Measurements from ENCODE around the gene SLC25A17.
"Not testable (repeated sequence)": the region's sequence is repeated elsewhere in the genome, so short reads cannot be mapped to it uniquely, and the experiment has no call there.

The SLC25A17 gene

DNA sequence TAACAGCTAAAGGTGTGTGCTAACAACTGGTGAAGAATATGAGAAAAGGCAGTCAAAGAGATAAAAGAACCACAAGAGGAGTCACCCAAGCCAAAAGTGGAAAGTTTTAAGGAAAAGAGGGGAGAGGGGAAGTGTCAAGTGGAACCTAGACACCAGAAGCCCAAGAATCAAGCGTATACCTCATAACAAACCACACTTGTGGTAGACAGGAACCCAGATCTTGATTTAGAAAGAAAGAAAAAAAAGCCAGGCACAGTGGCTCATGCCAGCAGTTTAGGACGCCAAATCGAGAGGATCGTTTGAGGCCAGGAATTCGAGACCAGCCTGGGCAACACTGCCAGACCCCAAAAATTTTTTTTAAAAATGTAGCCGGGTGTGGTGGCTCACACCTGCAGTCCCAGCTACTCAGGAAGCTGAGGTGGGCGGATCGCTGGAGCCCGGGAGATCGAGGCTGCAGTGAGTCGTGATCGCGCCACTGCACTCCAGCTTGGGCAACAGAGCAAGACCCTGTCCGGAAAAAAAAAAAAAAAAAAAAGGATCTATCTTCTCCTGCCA, 877 bp downstream of the SLC25A17 start:
- DNase-seq: no peak

DNA sequence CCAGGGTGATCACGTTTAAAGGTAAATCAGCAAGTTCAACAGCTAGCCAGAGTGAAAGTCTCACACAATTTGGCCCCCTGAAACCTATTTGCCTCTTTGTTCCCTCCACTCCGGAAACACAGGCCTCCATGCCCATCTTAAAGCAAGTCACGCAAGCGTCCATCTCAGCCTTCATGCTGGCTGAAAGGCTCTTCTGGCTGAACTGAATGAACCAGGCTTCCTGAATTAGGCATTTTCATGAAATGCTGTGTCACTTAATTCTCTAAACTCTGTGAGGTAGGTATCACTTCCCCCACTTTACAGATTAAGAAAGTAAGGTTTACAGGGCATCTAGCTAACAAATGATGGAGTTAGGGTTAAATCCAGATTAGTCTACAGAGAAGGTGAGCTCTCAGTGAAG, 1.4 kb downstream of the SLC25A17 start:
- no peak for DNase-seq

DNA sequence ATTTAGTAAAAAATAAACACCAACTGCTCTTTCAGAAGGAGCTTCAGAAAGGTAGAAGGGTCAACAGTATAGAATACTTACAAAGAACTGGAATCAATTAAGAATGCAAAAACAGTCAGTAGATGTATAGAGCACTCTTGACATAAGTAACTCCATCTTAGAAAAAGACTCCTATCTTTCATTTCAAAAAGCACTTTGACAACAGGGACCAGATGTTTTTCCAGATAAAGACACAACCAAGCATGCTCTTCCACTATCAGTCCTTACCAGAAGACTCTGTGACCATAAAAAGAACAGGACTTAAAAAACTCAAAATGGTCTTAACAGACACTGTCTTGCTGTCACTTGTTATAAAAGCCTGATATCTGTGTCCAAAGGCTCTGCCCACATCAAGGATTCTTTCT, 5.2 kb downstream of the SLC25A17 start:
- no peak for DNase-seq

DNA sequence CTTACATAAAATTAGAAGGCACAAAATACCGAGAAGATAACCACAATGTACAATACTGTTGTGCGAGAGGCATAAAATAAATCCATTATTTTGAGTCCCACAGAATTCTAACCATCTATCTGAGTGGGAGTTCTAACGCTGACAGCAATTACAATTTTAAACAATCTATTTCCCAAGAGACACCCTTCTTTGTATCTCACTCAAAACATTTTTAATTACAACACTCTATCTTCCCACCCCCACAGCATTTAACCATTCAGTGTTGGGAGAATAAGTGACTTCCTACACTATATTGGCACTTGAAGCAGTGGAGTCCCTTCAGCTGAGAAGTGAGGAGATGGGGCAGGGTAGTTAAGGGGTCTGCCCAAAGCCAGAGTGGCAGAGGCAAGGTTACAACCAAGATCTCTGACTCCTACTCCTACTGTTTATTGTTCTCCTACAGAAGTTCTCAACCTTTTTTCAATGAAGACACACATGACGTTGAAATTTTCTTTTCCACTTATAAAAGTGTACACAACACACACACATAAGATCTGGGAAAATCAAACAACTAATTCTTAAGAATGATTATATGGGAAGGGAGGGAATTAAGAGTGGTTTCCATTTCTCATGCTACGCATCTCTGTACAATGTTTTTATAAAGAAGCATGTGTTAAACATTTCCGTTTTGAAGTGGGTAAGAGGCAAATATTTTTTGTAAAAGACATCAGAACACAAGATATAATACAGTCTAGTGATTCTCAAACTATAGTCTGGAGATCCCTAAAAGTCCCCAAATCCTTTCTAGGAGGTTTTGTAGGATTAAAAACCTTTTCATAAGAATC, 10.9 kb downstream of the SLC25A17 start:
- no peak for DNase-seq

DNA sequence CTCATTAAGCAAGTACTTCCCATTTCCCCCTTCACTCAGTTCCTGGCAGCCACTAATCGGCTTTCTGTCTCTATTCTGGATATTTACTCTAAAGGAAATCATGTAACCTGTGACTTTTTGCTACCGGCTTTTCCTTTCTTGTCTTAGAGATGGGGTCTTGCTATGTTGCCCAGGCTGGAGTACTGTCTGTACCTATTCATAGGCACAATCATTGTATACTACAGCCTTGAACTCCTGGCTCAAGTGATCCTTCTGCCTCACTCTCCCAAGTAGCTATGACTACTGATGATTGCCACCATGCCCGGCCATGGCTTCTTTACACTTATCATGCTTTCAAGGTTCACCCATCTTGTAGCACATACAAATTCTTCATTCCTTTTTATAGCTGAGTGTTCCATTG, 12.4 kb downstream of the SLC25A17 start:
- no peak for DNase-seq

DNA sequence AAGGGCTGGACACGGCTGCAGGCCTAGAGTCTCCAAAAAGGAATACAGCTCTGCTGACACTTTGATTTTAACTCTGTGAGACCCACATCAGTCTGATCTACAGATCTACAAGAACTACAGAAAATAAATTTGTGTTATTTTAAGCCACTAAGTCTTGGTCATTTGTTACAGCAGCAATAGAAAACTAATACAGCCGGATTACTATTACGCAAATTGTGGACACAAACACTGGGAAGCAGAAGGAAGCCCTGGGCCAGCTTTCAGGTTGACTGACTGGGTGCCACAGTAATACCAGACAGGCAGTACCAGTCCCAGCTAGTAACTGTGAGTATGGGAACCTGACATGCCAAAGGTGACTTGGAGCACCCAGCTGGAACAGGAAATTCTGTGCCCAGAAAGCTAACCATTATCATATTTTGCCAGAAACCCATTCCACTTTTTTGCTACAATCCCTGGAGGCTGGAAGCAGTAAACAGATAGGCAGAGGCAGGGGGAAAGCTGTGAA, 13.4 kb downstream of the SLC25A17 start:
- no peak for DNase-seq

DNA sequence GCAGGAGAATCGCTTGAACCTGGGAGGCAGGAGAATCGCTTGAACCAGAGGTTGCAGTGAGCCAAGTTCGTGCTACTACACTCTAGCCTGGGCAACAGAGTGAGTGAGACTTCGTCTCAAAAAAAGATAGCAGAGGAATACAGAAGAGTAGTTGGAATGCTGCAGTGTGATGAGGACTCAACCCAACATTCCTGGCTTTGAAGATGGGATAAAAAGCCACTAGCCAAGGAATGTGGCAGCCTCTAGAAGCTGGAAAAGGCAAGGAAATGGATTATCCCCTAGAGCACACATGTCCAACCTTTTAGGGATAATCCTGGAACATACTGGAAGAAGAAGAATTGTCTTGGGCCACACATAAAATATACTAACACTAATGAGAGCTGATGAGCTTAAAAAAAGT, 13.9 kb downstream of the SLC25A17 start:
- DNase-seq: peak; percentile 18

DNA sequence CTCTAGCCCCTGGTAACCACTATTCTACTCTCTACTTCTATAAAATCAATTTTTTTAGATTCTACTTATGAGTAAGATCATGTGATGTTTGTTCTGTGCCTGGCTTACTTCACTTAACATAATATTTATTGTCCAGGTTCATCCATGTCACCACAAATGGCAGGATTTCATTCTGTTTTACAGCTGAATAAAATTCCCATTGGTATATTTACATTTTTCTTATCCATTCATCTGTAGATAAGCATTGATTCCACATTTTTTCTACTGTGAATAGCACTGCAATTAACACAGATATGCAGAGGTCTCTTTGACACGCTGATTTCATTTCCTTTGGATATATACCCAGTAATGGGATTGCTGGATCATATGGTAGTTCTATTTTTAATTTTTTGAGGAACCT, 15.8 kb downstream of the SLC25A17 start:
- DNase-seq: no peak

DNA sequence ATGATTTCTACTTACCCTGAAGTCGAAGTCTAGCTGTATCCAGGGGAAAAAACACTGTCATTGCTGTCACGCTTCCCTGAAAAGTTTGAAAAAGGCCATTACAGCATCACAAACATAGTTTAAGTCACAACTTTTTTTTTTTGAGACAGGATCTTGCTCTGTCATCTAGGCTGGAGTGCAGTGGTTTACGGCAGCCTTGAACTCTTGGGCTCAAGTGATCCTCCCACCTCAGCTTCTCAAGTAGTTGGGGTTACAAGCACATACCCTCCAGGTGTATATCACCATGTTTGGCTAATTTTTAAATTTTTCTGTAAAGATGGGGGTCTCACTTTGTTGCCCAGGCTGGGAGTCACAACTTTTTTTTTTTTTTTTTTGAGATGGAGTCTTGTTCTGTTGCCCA, 20.1 kb downstream of the SLC25A17 start:
- DNase-seq: no peak

DNA sequence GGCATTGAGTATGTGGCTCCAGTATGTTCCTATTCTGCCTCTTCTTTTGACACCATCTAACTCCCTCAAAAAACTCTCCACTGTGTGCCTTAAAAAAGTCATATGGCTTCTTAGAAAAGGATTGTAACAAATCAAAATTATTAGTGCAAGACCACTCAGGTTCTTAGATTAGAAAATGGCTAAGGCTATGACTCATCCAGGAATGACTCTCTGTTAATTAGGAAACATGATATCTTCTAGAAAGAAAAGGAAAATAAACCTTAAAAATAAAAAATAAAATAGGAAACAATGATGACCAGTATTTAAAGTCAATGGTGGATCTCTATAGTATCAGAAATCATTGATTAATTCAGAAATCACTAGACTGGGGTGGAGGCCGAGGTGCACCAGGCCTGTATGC, 21.7 kb downstream of the SLC25A17 start:
- peak; percentile 9 for DNase-seq

DNA sequence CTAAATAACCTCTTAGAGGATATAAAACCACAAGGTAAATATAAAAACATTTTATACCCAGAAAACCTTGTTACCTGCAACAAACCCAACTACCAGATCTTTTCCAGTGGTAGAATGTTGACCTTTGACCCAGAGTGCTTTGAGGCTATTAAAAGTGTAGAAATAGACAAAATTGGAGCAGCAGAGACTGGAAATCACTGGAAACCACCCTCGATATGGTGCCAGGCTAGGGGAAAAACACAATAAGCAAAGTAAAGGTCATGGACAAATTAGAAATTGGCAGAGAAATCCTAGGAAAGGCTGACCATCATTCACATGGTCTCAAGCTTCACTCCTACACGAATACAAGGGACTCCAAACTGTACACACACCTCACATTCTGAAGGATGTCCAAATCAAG, 26.7 kb downstream of the SLC25A17 start:
- DNase-seq: no peak

DNA sequence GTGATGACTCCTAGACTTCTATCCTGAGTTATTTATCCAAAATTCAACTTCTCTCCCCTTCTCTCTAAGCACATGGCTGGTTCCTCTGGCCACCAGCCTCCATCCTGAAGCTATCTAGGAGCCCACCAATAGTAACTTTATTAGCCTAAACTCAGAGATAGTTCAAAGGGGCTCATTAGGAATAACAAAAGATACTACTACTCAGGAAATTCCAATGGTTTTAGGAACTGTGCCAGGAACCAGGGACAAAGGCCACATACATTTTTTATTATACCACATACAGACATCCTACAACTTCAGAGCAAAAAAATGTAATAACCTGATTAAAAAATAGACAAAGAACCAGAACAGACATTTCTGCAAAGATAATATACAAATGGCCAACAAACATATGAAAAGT, 27.9 kb downstream of the SLC25A17 start:
- peak; percentile 63 for DNase-seq

DNA sequence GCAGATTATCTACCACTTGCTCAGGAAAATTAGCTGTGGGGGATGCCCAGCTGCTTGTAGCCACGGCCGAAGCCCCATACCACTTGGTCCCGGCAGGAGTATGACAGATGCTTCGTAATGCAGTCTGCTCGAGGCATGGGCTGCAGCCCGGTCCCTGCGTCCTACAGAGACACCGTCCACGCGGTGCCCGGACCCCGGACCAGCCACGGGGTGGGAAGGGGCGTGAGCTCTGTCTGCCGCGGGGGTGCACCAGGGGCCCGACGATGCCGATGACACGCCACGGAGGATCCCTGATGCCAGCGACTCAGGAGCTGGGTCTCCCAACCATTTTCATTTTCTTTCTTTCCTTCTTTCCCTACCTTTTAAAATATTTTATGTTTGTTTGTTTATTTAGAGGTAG, 30.0 kb downstream of the SLC25A17 start:
- DNase-seq: no peak

DNA sequence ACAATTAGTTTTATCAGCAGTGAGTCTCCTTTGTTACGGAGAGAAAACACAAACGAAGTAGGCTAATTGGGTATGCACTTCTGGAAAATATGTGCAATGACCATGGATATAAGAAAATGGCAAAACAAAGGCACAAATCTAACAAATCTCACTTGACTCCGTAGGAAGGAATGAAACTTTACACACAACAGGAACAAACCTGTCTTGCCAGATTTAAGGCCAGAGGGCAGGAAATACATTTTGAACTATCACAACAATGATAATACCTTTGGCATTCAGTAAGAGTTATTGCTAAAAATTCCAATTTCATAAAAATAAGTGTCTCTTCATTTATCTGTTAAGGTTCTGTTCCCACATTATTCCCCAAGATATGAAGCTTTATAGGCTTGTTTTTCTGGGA, 36.6 kb downstream of the SLC25A17 start:
- DNase-seq: no peak

DNA sequence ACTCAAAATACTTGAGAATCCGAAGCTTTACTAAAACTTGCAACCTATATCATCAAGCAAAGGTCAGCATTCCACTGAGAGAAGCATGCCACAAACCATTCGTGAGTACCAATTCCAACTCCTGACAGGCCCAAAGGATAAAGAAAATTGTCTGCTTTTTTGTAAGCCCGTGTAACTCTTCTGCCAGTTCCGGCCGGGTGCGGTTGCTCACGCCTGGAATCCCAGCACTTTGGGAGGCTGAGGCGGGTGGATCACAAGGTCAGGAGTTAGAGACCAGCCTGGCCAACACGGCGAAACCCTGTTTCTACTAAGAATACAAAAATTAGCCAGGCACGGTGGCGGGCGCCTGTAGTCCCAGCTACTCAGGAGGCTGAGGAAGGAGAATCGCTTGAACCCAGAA, 37.4 kb downstream of the SLC25A17 start:
- not testable (repeated sequence) for DNase-seq

DNA sequence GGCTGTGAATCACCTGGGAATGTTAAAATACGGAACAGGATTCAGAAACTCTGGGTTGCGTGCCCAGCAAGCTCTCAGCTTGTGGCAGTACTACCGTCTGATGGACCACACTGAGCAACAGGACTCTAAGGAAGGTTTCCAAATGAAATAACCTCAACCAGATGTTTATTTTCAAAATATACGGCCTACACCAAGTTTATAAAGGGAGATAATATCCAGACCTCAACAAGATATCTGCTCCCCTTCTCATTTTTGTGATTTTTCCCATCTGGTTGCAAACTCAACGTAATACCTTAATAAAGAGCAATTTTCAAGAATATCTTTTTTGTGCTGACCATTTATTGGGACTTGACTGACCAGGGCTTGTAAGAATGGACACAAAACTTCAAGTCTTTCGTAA, 49.4 kb downstream of the SLC25A17 start:
- no peak for DNase-seq

DNA sequence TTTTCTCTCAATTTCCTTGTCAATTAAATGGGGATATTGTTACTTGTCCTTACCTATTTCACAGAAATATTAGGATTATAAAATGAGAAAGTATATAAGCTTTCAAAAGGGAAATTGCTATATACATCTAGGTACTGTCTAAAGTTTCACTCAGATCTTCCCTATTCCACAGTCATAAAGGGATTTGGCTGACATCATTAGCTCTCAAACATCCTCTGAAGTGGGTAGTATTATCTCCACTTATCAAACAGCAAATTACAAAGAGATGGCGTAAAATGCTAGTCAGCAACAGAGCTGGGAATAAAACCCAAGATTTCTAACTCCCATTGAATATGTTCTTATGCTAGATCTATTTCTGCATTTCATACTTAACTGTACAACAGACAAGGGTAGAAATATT, 50.9 kb downstream of the SLC25A17 start:
- DNase-seq: no peak

DNA sequence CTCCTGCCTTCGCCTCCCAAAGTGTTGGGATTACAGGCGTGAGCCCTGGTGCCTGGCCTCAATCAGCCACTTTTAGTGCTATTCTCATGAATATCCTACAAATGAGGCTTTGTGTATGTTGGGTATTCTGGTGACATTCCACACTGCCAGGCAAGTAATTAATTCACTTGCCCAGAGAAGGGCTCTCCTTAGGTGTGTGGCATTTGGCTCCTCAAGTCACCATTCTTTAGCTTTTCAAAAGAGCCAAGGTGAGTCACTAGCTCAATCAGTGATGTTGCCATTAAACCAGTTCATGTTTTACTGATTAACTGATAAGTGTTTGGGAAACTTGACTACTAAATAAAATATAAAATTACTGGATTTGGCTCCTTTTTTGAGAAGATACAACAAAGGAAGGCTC, 52.2 kb downstream of the SLC25A17 start:
- no peak for DNase-seq

DNA sequence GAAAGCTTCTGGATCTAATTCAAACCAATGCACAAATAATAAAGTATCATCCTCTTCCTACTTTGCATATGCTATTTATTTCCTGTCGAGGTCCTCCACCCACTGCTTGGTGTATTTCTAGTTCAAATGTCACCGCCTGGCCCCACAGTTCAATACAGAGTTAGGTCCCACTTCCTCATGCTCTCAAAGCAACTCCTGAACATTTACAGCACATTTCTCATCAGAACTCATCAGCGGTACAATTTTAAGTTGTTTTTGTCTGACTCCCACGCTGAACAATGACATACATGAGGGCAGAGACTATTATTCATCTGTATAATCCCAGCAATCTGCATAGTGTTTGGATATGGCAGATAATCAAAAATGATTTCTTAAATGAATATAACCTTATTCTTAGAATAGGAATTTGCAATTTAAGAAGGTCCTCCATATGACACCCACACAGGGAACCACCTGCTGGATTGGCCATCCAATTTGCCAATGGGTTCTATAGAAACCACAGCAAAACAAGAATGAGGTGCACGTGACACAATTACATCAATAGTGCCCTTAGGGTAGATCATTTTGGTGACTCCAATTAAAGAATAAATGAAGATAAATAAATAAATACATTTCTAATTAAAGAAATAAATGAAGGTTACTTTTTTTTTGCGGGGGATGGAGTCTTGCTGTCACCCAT, 54.2 kb downstream of the SLC25A17 start:
- DNase-seq: no peak

DNA sequence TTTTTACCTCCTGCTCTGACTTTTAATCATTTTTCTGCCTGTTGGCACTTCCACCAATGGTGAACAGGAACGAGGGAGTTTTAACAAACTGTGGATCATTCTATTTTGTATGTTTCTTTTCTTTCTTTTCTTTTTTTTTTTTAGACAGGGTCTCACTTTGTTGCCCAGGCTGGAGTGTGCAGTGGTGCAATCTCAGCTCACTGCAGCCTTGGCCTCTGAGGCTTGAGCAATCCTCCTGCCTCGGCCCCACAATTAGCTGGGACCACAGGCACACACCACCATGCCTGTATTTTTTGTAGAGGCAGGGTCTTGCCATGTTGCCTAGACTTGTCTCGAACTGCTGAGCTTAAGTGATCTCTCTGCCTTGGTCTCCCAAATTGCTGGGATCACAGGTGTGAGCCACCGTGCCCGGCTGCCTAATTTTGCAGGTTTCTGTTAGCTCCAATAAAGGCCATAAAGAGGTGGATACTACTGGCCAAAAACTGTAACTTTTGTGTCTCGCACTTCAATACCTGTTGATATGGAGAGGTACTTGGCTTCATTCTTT, 59.8 kb downstream of the SLC25A17 start:
- no peak for DNase-seq

DNA sequence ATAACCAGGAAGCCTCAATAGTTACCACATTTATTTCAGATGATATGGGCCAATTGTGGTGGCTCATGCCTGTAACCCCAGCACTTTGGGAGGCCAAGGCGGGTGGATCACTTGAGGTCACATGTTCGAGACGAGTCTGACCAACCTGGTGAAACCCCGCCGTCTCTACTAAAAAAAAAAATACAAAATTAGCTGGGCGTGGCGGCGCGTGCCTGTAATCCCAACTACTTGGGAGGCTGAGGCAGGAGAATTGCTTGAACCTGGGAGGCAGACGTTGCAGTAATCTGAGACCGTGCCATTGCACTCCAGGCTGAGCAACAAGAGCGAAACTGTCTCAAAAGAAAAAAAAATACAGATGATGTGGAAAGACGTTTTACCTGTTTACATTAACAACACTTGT, 60.3 kb downstream of the SLC25A17 start:
- not testable (repeated sequence) for DNase-seq

DNA sequence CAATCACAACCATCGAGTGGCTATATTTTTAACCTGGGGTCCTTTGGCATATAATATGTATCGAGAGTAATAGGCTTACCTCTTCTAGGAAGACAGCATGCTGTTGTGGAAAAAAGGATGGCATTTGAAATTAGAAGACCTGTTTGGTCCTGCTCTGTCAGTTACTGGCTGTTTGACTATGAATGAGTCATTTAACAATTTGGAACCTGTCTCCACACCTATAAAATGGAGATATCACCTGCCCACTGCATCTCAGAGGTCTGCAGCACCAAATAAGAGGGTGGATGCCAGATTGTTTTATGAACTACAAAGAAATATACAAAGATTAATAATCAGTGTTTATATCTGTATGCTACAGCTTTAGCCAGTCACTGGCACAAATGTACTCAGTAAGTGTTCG, 60.8 kb downstream of the SLC25A17 start:
- DNase-seq: no peak

DNA sequence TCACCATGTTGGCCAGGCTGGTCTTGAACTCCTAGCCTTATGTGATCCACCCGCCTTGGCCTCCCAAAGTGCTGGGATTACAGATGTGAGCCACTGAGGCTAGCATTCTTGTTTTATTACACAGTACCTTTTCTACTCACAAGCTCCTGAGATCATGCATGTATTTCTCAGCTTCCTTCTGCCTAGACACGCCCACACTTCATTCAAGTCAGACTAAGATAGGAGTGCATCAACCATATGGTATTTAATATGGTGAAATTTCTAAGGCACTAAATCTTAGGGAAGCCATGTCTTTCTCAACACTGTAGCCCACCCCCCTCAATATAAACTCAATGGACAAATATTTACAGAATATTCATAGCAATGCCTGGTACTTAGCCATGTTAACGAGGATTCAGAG, 62.1 kb downstream of the SLC25A17 start:
- peak; percentile 40 for DNase-seq

DNA sequence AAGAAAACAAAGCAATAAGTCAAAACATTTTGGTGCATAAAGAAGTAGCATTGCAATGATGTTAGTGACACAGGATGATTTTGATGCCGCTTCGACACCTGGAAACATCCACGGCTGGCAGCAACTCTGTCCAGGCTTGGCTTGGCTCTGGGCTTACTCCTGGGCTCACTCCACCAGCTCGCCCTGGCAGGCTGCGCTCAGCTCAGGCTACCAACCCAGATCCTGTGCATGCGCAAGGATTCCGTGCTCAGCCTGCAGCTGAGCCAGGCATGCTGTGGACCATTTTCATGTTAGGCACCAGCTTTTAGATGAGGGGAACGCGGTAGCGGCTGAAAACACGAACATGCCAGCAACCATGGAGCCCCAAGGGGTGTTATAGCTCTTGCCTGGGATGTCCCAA, 66.0 kb downstream of the SLC25A17 start:
- no peak for DNase-seq
